OCI-LY3 (cell line): ENCODE results near the gene SARDH.

Source experiments
- EZH2phosphoT487 ChIP-seq: fragments of 200-600 bp; shearing (Covaris generic); IDR thresholded peaks from 2 replicates; pipeline ENCODE4 v1.6.1; 2018; ENCODE audit warnings: antibody characterized with exemption, mixed run types, low read depth
- TF ChIP-seq, protein P1 (sequence below): fragments of 200-600, 300-600 bp; sonication (generic); IDR thresholded peaks from 2 replicates; pipeline ENCODE4 v1.5.1; 2014; ENCODE audit warnings: antibody characterized with exemption, low read length, low read depth

DNA sequence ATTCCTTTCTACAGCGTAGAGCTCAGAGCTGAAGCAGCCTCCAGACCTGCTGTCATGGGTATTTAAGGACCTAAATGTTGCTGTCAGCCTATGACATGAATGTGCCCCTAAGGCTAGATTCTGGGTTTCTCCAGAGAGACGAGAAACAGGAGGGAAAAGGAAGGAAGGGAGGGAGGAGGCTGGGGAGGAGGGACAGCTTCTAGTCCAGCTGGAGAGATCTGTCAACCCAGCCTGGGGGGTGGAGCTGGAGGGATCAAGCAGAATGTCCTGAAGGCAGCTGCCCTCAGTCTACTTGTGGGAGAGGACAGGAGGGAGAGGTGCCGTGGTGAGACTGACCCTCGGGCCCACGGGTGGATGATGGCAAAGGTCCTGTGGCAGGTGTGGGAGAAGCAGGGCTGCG is 103.1 kb downstream of the SARDH start:
- TF ChIP-seq, protein P1, sequence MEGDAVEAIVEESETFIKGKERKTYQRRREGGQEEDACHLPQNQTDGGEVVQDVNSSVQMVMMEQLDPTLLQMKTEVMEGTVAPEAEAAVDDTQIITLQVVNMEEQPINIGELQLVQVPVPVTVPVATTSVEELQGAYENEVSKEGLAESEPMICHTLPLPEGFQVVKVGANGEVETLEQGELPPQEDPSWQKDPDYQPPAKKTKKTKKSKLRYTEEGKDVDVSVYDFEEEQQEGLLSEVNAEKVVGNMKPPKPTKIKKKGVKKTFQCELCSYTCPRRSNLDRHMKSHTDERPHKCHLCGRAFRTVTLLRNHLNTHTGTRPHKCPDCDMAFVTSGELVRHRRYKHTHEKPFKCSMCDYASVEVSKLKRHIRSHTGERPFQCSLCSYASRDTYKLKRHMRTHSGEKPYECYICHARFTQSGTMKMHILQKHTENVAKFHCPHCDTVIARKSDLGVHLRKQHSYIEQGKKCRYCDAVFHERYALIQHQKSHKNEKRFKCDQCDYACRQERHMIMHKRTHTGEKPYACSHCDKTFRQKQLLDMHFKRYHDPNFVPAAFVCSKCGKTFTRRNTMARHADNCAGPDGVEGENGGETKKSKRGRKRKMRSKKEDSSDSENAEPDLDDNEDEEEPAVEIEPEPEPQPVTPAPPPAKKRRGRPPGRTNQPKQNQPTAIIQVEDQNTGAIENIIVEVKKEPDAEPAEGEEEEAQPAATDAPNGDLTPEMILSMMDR: no peak
- no peak for TF ChIP-seq EZH2phosphoT487
